Stomach (tissue), 9 donors: Measurements from ENCODE around the gene CACFD1. TPM values are rescaled to one million over a fixed set of nuclear protein-coding genes. Genes with fewer than 3 reads are reported as not detected.

Source experiments
- DNase-seq, 2 donors: peaks; one replicate each; pipeline versions ENCODE4 v3.0.0 to v3.0.0-alpha.2; 2013 to 2019
- H3K27ac ChIP-seq, 5 donors: fragments of 200-600 bp in 4 of 5; sonication (generic) in 4 of 5; one replicate each; pipeline ENCODE4 v1.5.1; 2013 to 2019; ENCODE audit warnings: mild to moderate bottlenecking in 1 of 5, moderate library complexity in 1 of 5
- H3K27me3 ChIP-seq, 3 donors: fragments of 200-600 bp; sonication (generic); one replicate each; pipeline ENCODE4 v1.5.1; 2017 to 2019; ENCODE audit warnings: mixed run types in 1 of 3
- H3K36me3 ChIP-seq, 4 donors: fragments of 200-600 bp; sonication (generic); 1 replicate in 3 of 4; 2 replicates in 1 of 4; pipeline ENCODE4 v1.5.1; 2016 to 2019
- H3K4me1 ChIP-seq, 4 donors: fragments of 200-600 bp; sonication (generic); one replicate each; pipeline ENCODE4 v1.5.1; 2016 to 2019
- H3K4me3 ChIP-seq, 4 donors: fragments of 200-600 bp; sonication (generic) in 3 of 4; one replicate each; pipeline ENCODE4 v1.5.1; 2016 to 2019; ENCODE audit warnings: mild to moderate bottlenecking in 1 of 4
- H3K9me3 ChIP-seq, 4 donors: fragments of 200-600 bp; sonication (generic); one replicate each; pipeline ENCODE4 v1.5.1; 2016 to 2019
- EP300 ChIP-seq: sonication (generic); formaldehyde crosslinking; IDR thresholded peaks from one replicate; pipeline ENCODE4 v1.6.1; 2017; ENCODE audit warnings: antibody characterized with exemption
- POLR2A ChIP-seq, 4 donors: fragments of 450-650 bp; IDR thresholded peaks; one replicate each; pipeline ENCODE4 v1.6.1; 2016; ENCODE audit warnings: antibody characterized with exemption in 4 of 4, control low read depth in 2 of 4, mild to moderate bottlenecking in 1 of 4, moderate library complexity in 1 of 4
- POLR2AphosphoS5 ChIP-seq, 3 donors: sonication (generic); formaldehyde crosslinking; IDR thresholded peaks; one replicate each; pipeline ENCODE4 v1.6.1; 2016; ENCODE audit warnings: antibody characterized with exemption in 3 of 3
- WGBS, 5 donors: extraction: QIAGEN DNeasy Blood & Tissue Kit in 3 of 5; methylation state at CpG; one replicate each; pipeline versions ENCODE4 v1.1.5 to v1.1.7; 2013 to 2018; 5-methylcytosine and 5-hydroxymethylcytosine counted together
- intact Hi-C: fragments of 100-400 bp; cut with DNase I; formaldehyde crosslinking; loops from one replicate; pipeline ENCODE4 v1.15.1; 2023; ENCODE audit warnings: low total_unique reads
- polyA plus RNA-seq, 3 donors: library from polyadenylated mRNA; stranded (reverse); fragments of 200-250 nt; gene quantifications; one replicate each; pipeline ENCODE4 v1.2.3, GENCODE V29; 2013
- total RNA-seq, 5 donors: library from RNA; depleted of rRNA; stranded (reverse); fragments of >200 nt; gene quantifications; one replicate each; pipeline versions ENCODE4 v1.1.0 to v1.2.3, GENCODE V29; 2014 to 2016
- TF ChIP-seq, protein P1 (sequence below), 7 experiments: fragments of 450-650 bp in 4 of 7; fragments of 200-600 bp in 3 of 7; sonication (generic) in 3 of 7; IDR thresholded peaks; one replicate each; pipeline ENCODE4 v1.5.1; 2016 to 2019; ENCODE audit warnings: antibody characterized with exemption in 7 of 7, control low read depth in 2 of 7, mild to moderate bottlenecking in 1 of 7
- donor health status: healthy with polysubstance abuse.
- donor health status: Bipolar disorder and iron deficiency.
- donor health status: healthy.

The CACFD1 gene
- total and polyA plus RNA-seq, 8 donors: 11.7 to 74.2 (median 22.5) TPM

DNA sequence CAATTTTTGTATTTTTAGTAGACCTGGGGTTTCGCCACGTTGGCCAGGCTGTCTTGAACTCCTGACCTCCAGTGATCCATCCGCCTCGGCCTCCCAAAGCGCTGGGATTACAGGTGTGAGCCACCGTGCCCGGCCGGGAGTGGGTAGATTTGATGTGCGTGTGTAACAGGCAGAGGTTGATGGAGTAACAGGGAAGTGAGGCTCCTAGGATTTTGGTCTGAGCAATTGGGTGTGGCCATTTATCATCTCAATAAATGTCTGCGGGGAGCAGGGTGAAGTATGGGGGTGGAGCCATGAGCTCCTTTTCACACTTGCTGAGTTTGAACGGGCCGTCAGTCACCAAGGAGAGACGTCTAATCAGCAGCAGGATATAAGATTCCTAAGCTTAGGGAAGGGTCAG is 40.8 kb upstream of the CACFD1 start:
- no peaks in the 10 kb centered on the region for H3K27me3 ChIP-seq
- no peaks in the 10 kb centered on the region for H3K9me3 ChIP-seq
- WGBS, 5 donors: 35 to 55% (median 50%) methylated on average over 13 of the region's 13 CpGs
- intact Hi-C loops: no loop called here
- peak overlapping the region; percentile 89 to 96 (median 94) for H3K4me3 ChIP-seq
- H3K27ac ChIP-seq: peak overlapping the region; percentile 75 to 94 (median 87)
- H3K4me1 ChIP-seq: peaks cover 45 to 88% (median 78%) of the 10 kb centered on the region in 4 donors
- TF ChIP-seq POLR2AphosphoS5 (IDR thresholded peaks at IDR 0.05) (no peak), POLR2A (IDR thresholded peaks at IDR 0.05) (no peak), EP300 (no peak)
- TF ChIP-seq, protein P1, sequence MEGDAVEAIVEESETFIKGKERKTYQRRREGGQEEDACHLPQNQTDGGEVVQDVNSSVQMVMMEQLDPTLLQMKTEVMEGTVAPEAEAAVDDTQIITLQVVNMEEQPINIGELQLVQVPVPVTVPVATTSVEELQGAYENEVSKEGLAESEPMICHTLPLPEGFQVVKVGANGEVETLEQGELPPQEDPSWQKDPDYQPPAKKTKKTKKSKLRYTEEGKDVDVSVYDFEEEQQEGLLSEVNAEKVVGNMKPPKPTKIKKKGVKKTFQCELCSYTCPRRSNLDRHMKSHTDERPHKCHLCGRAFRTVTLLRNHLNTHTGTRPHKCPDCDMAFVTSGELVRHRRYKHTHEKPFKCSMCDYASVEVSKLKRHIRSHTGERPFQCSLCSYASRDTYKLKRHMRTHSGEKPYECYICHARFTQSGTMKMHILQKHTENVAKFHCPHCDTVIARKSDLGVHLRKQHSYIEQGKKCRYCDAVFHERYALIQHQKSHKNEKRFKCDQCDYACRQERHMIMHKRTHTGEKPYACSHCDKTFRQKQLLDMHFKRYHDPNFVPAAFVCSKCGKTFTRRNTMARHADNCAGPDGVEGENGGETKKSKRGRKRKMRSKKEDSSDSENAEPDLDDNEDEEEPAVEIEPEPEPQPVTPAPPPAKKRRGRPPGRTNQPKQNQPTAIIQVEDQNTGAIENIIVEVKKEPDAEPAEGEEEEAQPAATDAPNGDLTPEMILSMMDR (IDR thresholded peaks at IDR 0.05): no peak
- H3K36me3 ChIP-seq: peaks cover 14 to 22% (median 19%) of the 10 kb centered on the region in 4 donors
- peak in 1 of 2 donors; percentile 53 for DNase-seq

DNA sequence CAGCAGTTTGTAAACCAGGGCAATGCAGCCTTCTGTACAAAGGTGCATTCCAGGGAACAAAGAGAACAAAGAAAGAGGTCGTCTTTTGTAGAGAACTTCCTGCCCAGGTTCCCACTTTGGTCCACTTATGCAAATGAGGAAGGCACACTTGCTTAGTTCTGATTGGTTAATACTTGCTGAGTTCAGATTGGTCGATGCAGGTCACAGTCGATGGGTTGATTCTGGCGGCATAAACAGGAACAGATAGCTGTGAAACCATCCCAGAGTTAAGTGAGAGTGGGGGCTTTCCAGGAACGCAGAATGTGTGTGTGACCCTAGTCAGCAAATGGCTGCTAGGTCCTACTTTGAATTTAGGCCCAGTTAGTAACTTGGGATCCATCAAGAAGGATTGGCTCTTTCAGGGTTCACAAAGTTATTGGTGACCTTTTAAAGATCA is 39.4 kb upstream of the CACFD1 start:
- WGBS, 5 donors: 55 to 72% (median 66%) methylated on average over 5 of the region's 5 CpGs
- Histone ChIP-seq H3K4me3 (no peak overlapping the region), H3K27ac (no peak overlapping the region), H3K27me3 (peaks cover 0 to 3% (median 0%) of the 10 kb centered on the region in 3 donors), H3K4me1 (peaks cover 49 to 91% (median 85%) of the 10 kb centered on the region in 4 donors), H3K9me3 (no peaks in the 10 kb centered on the region), H3K36me3 (peaks cover 0 to 8% (median 7%) of the 10 kb centered on the region in 4 donors)
- no peak for TF ChIP-seq EP300
- TF ChIP-seq, protein P1 (IDR thresholded peaks at IDR 0.05): no peak
- TF ChIP-seq POLR2AphosphoS5 (IDR thresholded peaks at IDR 0.05): no peak
- TF ChIP-seq POLR2A (IDR thresholded peaks at IDR 0.05): no peak
- intact Hi-C loops: no loop called here
- DNase-seq: no peak

- TF ChIP-seq POLR2AphosphoS5 (IDR thresholded peaks at IDR 0.05): no peak
- TF ChIP-seq, protein P1 (IDR thresholded peaks at IDR 0.05): no peak
- TF ChIP-seq EP300: no peak
- TF ChIP-seq POLR2A (IDR thresholded peaks at IDR 0.05): no peak
- intact Hi-C loops: no loop called here
- Histone ChIP-seq H3K36me3 (no peaks in the 10 kb centered on the region), H3K4me3 (no peak within 1 kb of the TSS), H3K27ac (peak within 1 kb of the TSS; percentile 47 to 75 (median 69)), H3K27me3 (peaks cover 0 to 13% (median 0%) of the 10 kb centered on the region in 3 donors), H3K4me1 (peaks cover 38 to 86% (median 75%) of the 10 kb centered on the region in 4 donors), H3K9me3 (no peaks in the 10 kb centered on the region)
- no peak for DNase-seq
- WGBS, 5 donors: 46 to 53% (median 53%) methylated on average over 23 of the region's 23 CpGs
These were observed 37.9 kb upstream of the CACFD1 start, which contains the start of gene ADAMTS13 for GRCh38 chr9:133421615-133422542. ADAMTS13 (plus strand) TSS chr9:133422367; CDS start chr9:133422444, 77 bp downstream.

GRCh38 chr9:133423216-133423615 is 36.6 kb upstream of the CACFD1 start:
- DNase-seq: peak; percentile 48 to 91
- peak overlapping the region; percentile 47 to 75 (median 69) for H3K27ac ChIP-seq
- intact Hi-C loops: no loop called here

More at GRCh38 chr9:133423216-133423615, 36.6 kb upstream of the CACFD1 start:
- Histone ChIP-seq H3K27me3 (peaks cover 0 to 25% (median 5%) of the 10 kb centered on the region in 3 donors), H3K36me3 (no peaks in the 10 kb centered on the region), H3K9me3 (no peaks in the 10 kb centered on the region), H3K4me1 (peaks cover 36 to 81% (median 72%) of the 10 kb centered on the region in 4 donors), H3K4me3 (no peak overlapping the region)
- TF ChIP-seq POLR2A (IDR thresholded peaks at IDR 0.05) (no peak), POLR2AphosphoS5 (IDR thresholded peaks at IDR 0.05) (peak in 2 of 3 donors; percentile 12 to 74)
- 14 to 42% (median 18%) methylated on average over 3 of the region's 3 CpGs for WGBS, 5 donors
